GM12892 (cell line): ENCODE results near the gene AP1AR.
A peak's percentile ranks its signal among the peaks of the same experiment; 100 is the strongest.

Experiments used
- DNase-seq: peaks from one replicate; pipeline ENCODE4 v3.0.0; 2011; ENCODE audit not compliant: insufficient read length
- FAIRE-seq: peaks from 2 replicates; lab custom pipeline; 2011; peaks lifted over from hg19 to GRCh38; lab: Jason Lieb, UNC
- POLR2A ChIP-seq: IDR thresholded peaks from 2 replicates; pipeline ENCODE4 v1.6.1; 2011; ENCODE audit warnings: low read depth, low read length, control low read depth
- POLR2AphosphoS5 ChIP-seq: IDR thresholded peaks from 2 replicates; pipeline ENCODE4 v1.6.1; 2011; ENCODE audit warnings: low read depth, low read length, control low read depth
- TAF1 ChIP-seq: IDR thresholded peaks from 2 replicates; pipeline ENCODE4 v1.6.1; 2011; ENCODE audit warnings: low read depth, mild to moderate bottlenecking, control low read depth, low read length, borderline replicate concordance

AP1AR gene

GRCh38 chr4:112236040-112236439 is 4.5 kb downstream of the AP1AR start:
- DNase-seq (no peak), FAIRE-seq (no peak)

GRCh38 chr4:112238833-112239232 is 7.2 kb downstream of the AP1AR start:
- peak; percentile 70 for FAIRE-seq
- TF ChIP-seq POLR2AphosphoS5 (no peak), POLR2A (no peak), TAF1 (no peak)
- DNase-seq = no peak

More at GRCh38 chr4:112236040-112236439, 4.5 kb downstream of the AP1AR start:
- TF ChIP-seq POLR2A (no peak), POLR2AphosphoS5 (no peak), TAF1 (no peak)

- no peak for TF ChIP-seq TAF1
- no peak for TF ChIP-seq POLR2AphosphoS5
- TF ChIP-seq POLR2A = no peak
- DNase-seq (no peak), FAIRE-seq (no peak)
Observed at GRCh38 chr4:112245383-112245782, 13.8 kb downstream of the AP1AR start.

GRCh38 chr4:112247021-112247420 is 15.4 kb downstream of the AP1AR start:
- FAIRE-seq (no peak), DNase-seq (no peak)
- no peak for TF ChIP-seq POLR2A
- no peak for TF ChIP-seq TAF1
- no peak for TF ChIP-seq POLR2AphosphoS5

GRCh38 chr4:112251019-112251643 is 19.5 kb downstream of the AP1AR start:
- no peak for TF ChIP-seq POLR2A
- TF ChIP-seq TAF1 = no peak
- TF ChIP-seq POLR2AphosphoS5 = no peak
- FAIRE-seq (no peak), DNase-seq (no peak)

- no peak for TF ChIP-seq TAF1
- TF ChIP-seq POLR2AphosphoS5 = no peak
- no peak for TF ChIP-seq POLR2A
- FAIRE-seq (no peak), DNase-seq (no peak)
Observed at GRCh38 chr4:112252234-112252633, 20.6 kb downstream of the AP1AR start.

- FAIRE-seq = peak; percentile 78
- DNase-seq = no peak
- TF ChIP-seq POLR2A (no peak), TAF1 (no peak), POLR2AphosphoS5 (no peak)
Observed at GRCh38 chr4:112253382-112254000, 21.9 kb downstream of the AP1AR start.

GRCh38 chr4:112257098-112257497 is 25.5 kb downstream of the AP1AR start:
- FAIRE-seq = no peak
- TF ChIP-seq TAF1 (no peak), POLR2AphosphoS5 (no peak), POLR2A (no peak)
- DNase-seq = no peak

GRCh38 chr4:112266823-112267222 is 35.2 kb downstream of the AP1AR start:
- DNase-seq = no peak
- no peak for FAIRE-seq
- no peak for TF ChIP-seq TAF1
- no peak for TF ChIP-seq POLR2AphosphoS5
- no peak for TF ChIP-seq POLR2A

- no peak for FAIRE-seq
- no peak for DNase-seq
- TF ChIP-seq TAF1 (no peak), POLR2A (no peak), POLR2AphosphoS5 (no peak)
Observed at GRCh38 chr4:112270051-112270450, 38.5 kb downstream of the AP1AR start.

GRCh38 chr4:112270640-112271421 is 39.2 kb downstream of the AP1AR start:
- peak; percentile 51 for FAIRE-seq
- DNase-seq = no peak
- no peak for TF ChIP-seq TAF1
- no peak for TF ChIP-seq POLR2AphosphoS5
- TF ChIP-seq POLR2A = no peak

- TF ChIP-seq TAF1 (no peak), POLR2AphosphoS5 (peak; percentile 47; the same call in 1 of the 2 replicates)
- FAIRE-seq = no peak
- DNase-seq = no peak
Observed at GRCh38 chr4:112272292-112272691, 40.7 kb downstream of the AP1AR start.
